ENCODE data around the gene TK2. TPM values are rescaled to one million over a fixed set of nuclear protein-coding genes. Genes with fewer than 3 reads are reported as not detected.

TK2 gene
- total RNA-seq, 2 donors from 2014 or later, result 28.1 to 45.9 TPM

- Histone ChIP-seq H3K4me3 (no peak overlapping the region), H3K4me1 (replicated peaks) (no peaks in the 10 kb centered on the region), H3K36me3 (no peaks in the 10 kb centered on the region), H3K9me3 (no peaks in the 10 kb centered on the region), H3K27me3 (replicated peaks; ENCODE audit: insufficient read depth) (no peaks in the 10 kb centered on the region), H3K27ac (no peak overlapping the region)
- intact Hi-C loops (cut with DNase I), result no loop called here
- TF ChIP-seq CTCF (IDR thresholded peaks at IDR 0.05) (no peak), POLR2AphosphoS5 (IDR thresholded peaks at IDR 0.05) (no peak), POLR2A (IDR thresholded peaks at IDR 0.05) (no peak)
- WGBS, result 92% methylated on average over 12 of the region's 12 CpGs
- no peak for DNase-seq (ENCODE audit: low spot score)
These were observed 63.6 kb downstream of the TK2 start for GRCh38 chr16:66486199-66486772.

GRCh38 chr16:66485376-66485775 lies 64.5 kb downstream of the TK2 start:
- Histone ChIP-seq H3K27ac (no peak overlapping the region), H3K9me3 (no peaks in the 10 kb centered on the region), H3K27me3 (replicated peaks; ENCODE audit: insufficient read depth) (no peaks in the 10 kb centered on the region), H3K4me3 (no peak overlapping the region), H3K36me3 (no peaks in the 10 kb centered on the region), H3K4me1 (replicated peaks) (no peaks in the 10 kb centered on the region)
- no peak for DNase-seq (ENCODE audit: low spot score)
- 87% methylated on average over 6 of the region's 6 CpGs for WGBS
- intact Hi-C loops (cut with DNase I), result loop anchor here (2.0 kb wide), 1 partner anchor 81 kb away; no protein-coding TSS in a partner anchor
- TF ChIP-seq CTCF (IDR thresholded peaks at IDR 0.05) (no peak), POLR2AphosphoS5 (IDR thresholded peaks at IDR 0.05) (no peak), POLR2A (IDR thresholded peaks at IDR 0.05) (no peak)

- no peaks in the 10 kb centered on the region for H3K27me3 ChIP-seq (replicated peaks; ENCODE audit: insufficient read depth)
- no peak overlapping the region for H3K4me3 ChIP-seq
- H3K27ac ChIP-seq, result no peak overlapping the region
- no peaks in the 10 kb centered on the region for H3K36me3 ChIP-seq
- WGBS, result 89% methylated on average over 14 of the region's 15 CpGs
- no peak for TF ChIP-seq POLR2AphosphoS5 (IDR thresholded peaks at IDR 0.05)
- no peak for TF ChIP-seq CTCF (IDR thresholded peaks at IDR 0.05)
- H3K9me3 ChIP-seq, result no peaks in the 10 kb centered on the region
- intact Hi-C loops (cut with DNase I), result loop anchor here (2.0 to 5.0 kb wide), 2 partner anchors 33 to 80 kb away; no protein-coding TSS in a partner anchor
- no peaks in the 10 kb centered on the region for H3K4me1 ChIP-seq (replicated peaks)
- DNase-seq (ENCODE audit: low spot score), result no peak
These were observed 65.3 kb downstream of the TK2 start for GRCh38 chr16:66484453-66485213.

GRCh38 chr16:66483689-66484452 lies 66.1 kb downstream of the TK2 start:
- no peaks in the 10 kb centered on the region for H3K27me3 ChIP-seq (replicated peaks; ENCODE audit: insufficient read depth)
- TF ChIP-seq CTCF (IDR thresholded peaks at IDR 0.05) (peak; percentile 82 to 92 (median 84)), POLR2AphosphoS5 (IDR thresholded peaks at IDR 0.05) (peak; percentile 34), POLR2A (IDR thresholded peaks at IDR 0.05) (no peak)
- no peaks in the 10 kb centered on the region for H3K36me3 ChIP-seq
- no peak overlapping the region for H3K4me3 ChIP-seq
- no peak overlapping the region for H3K27ac ChIP-seq
- H3K4me1 ChIP-seq (replicated peaks), result no peaks in the 10 kb centered on the region
- peak; percentile 71 for DNase-seq (ENCODE audit: low spot score)
- WGBS, result 41% methylated on average over 14 of the region's 14 CpGs
- H3K9me3 ChIP-seq, result no peaks in the 10 kb centered on the region
- intact Hi-C loops (cut with DNase I), result loop anchor here (2.0 to 5.0 kb wide), 2 partner anchors 33 to 79 kb away; no protein-coding TSS in a partner anchor

Measured in prostate gland (tissue), 2 donors.